A549 (cell line): ENCODE measurements around the gene PRRT4. TPM values are rescaled to one million over a fixed set of nuclear protein-coding genes. Genes with fewer than 3 reads are reported as not detected.

Source experiments
- ATAC-seq, 2 experiments: fragments of 200-7000 bp in 1 of 2; fragments of >200 bp in 1 of 2; cut with Nextera tagmentation in 1 of 2; cut with Tn5 transposase in 1 of 2; 3 replicates each; pipeline versions ENCODE4 v1.8.0 to v1.9.1; 2018 to 2020; ENCODE audit warnings: mild to moderate bottlenecking in 1 of 2, moderate library complexity in 1 of 2
- CTCF ChIA-PET: fragments of 300-600 bp; sonication (Branson Sonifier 250); formaldehyde crosslinking; extraction: SDS; loops from one replicate; lab custom pipeline; 2021; ENCODE audit warnings: antibody characterized with exemption, inconsistent platforms; lab: Yijun Ruan, JAX
- POLR2A ChIA-PET: fragments of 350-600 bp; formaldehyde crosslinking; extraction: SDS; loops from one replicate; lab custom pipeline; 2021; ENCODE audit warnings: antibody characterized with exemption, inconsistent platforms; lab: Yijun Ruan, JAX
- DNase-seq, 2 experiments: peaks; one replicate each; pipeline versions ENCODE4 v3.0.0 to v3.0.0-alpha.2; 2011 to 2016; ENCODE audit warnings: low read depth in 1 of 2, low spot score in 1 of 2
- FAIRE-seq: peaks from 2 replicates; lab custom pipeline; 2011; peaks lifted over from hg19 to GRCh38; lab: Jason Lieb, UNC
- H3K27ac ChIP-seq, 2 experiments: fragments of >200 bp; sonication (Bioruptor Twin); formaldehyde crosslinking; 3 replicates each; pipeline ENCODE4 v1.5.1; 2016 to 2017
- H3K4me1 ChIP-seq: fragments of >200 bp; sonication (Bioruptor Twin); formaldehyde crosslinking; 3 replicates; pipeline ENCODE4 v1.6.1; 2016
- H3K4me2 ChIP-seq: fragments of >200 bp; sonication (Bioruptor Twin); formaldehyde crosslinking; 3 replicates; pipeline ENCODE4 v1.6.1; 2016
- H3K4me3 ChIP-seq: fragments of >200 bp; sonication (Bioruptor Twin); formaldehyde crosslinking; 3 replicates; pipeline ENCODE4 v1.5.1; 2016
- H3K9me3 ChIP-seq: fragments of >200 bp; sonication (Bioruptor Twin); formaldehyde crosslinking; 3 replicates; pipeline ENCODE4 v1.6.1; 2016
- CBX2 ChIP-seq: fragments of 200-600 bp; sonication (generic); IDR thresholded peaks from 2 replicates; pipeline ENCODE4 v1.6.1; 2016; ENCODE audit warnings: low read depth, mild to moderate bottlenecking, borderline replicate concordance
- CBX8 ChIP-seq: fragments of 200-600 bp; sonication (generic); IDR thresholded peaks from 2 replicates; pipeline ENCODE4 v1.6.1; 2016
- CEBPB ChIP-seq, 2 experiments: fragments of >200 bp in 1 of 2; sonication (Bioruptor Twin) in 1 of 2; formaldehyde crosslinking in 1 of 2; IDR thresholded peaks; 2 replicates each; pipeline ENCODE4 v1.6.1; 2012 to 2016
- CHD4 ChIP-seq: fragments of 200-600 bp; sonication (generic); IDR thresholded peaks from 2 replicates; pipeline ENCODE4 v1.6.1; 2016; ENCODE audit warnings: antibody characterized with exemption, mild to moderate bottlenecking, borderline replicate concordance
- EHF ChIP-seq: fragments of 250-450 bp; sonication (Bioruptor Pico); IDR thresholded peaks from 2 replicates; pipeline ENCODE4 v1.5.0; 2020; ENCODE audit warnings: mild to moderate bottlenecking
- FOSL2 ChIP-seq, 2 experiments: fragments of 450-650 bp in 1 of 2; fragments of >200 bp in 1 of 2; sonication (Bioruptor Twin) in 1 of 2; formaldehyde crosslinking; IDR thresholded peaks; 2 replicates each; pipeline versions ENCODE4 v1.5.0 to v1.6.1; 2016 to 2020; ENCODE audit warnings: mild to moderate bottlenecking in 1 of 2, moderate library complexity in 1 of 2
- FOXS1 ChIP-seq: fragments of 250-450 bp; sonication (Bioruptor Pico); IDR thresholded peaks from 2 replicates; pipeline ENCODE4 v1.5.0; 2020; ENCODE audit warnings: mild to moderate bottlenecking, moderate library complexity
- HDAC2 ChIP-seq: fragments of 200-600 bp; sonication (generic); IDR thresholded peaks from 2 replicates; pipeline ENCODE4 v1.6.1; 2016
- HEYL ChIP-seq: fragments of 250-450 bp; sonication (Bioruptor Pico); IDR thresholded peaks from 2 replicates; pipeline ENCODE4 v1.8.0; 2021; ENCODE audit warnings: mild to moderate bottlenecking, moderate library complexity
- HOXA7 ChIP-seq: fragments of 250-450 bp; sonication (Bioruptor Pico); IDR thresholded peaks from 2 replicates; pipeline ENCODE4 v1.5.0; 2020; ENCODE audit warnings: mild to moderate bottlenecking, moderate library complexity
- HOXB13 ChIP-seq: fragments of 250-450 bp; sonication (Bioruptor Pico); IDR thresholded peaks from 2 replicates; pipeline ENCODE4 v1.5.0; 2020; ENCODE audit warnings: low read depth, mild to moderate bottlenecking, moderate library complexity
- JUNB ChIP-seq: fragments of >200 bp; sonication (Bioruptor Twin); formaldehyde crosslinking; IDR thresholded peaks from 2 replicates; pipeline ENCODE4 v1.6.1; 2016
- KDM1A ChIP-seq: fragments of 200-600 bp; sonication (generic); IDR thresholded peaks from 2 replicates; pipeline ENCODE4 v1.6.1; 2016; ENCODE audit warnings: low read depth, mild to moderate bottlenecking
- MAFK ChIP-seq: fragments of 450-650 bp; IDR thresholded peaks from 2 replicates; pipeline ENCODE4 v1.6.1; 2014; ENCODE audit not compliant: partially characterized antibody
- MYC ChIP-seq: IDR thresholded peaks from 2 replicates; pipeline ENCODE4 v1.6.1; 2012; ENCODE audit warnings: mild to moderate bottlenecking, inconsistent platforms, low read length, improper control_type of control experiment, borderline replicate concordance
- NPAS2 ChIP-seq: fragments of 250-450 bp; sonication (Bioruptor Pico); IDR thresholded peaks from 2 replicates; pipeline ENCODE4 v1.8.0; 2022; ENCODE audit warnings: mild to moderate bottlenecking, moderate library complexity, borderline replicate concordance
- PHF8 ChIP-seq: fragments of 200-600 bp; sonication (generic); IDR thresholded peaks from 2 replicates; pipeline ENCODE4 v1.6.1; 2016; ENCODE audit warnings: low read depth, mild to moderate bottlenecking, antibody characterized with exemption, moderate library complexity, borderline replicate concordance
- SMC3 ChIP-seq: fragments of >200 bp; sonication (Bioruptor Twin); formaldehyde crosslinking; IDR thresholded peaks from 3 replicates; pipeline ENCODE4 v1.6.1; 2018; ENCODE audit warnings: inconsistent platforms
- ZSCAN20 ChIP-seq: fragments of 250-450 bp; sonication (Bioruptor Pico); IDR thresholded peaks from 2 replicates; pipeline ENCODE4 v1.8.0; 2022; ENCODE audit warnings: mild to moderate bottlenecking, moderate library complexity
- WGBS: methylation state at CpG from one replicate; pipeline ENCODE4 v1.1.6; 2017; ENCODE audit errors: missing lambda C conversion rate; 5-methylcytosine and 5-hydroxymethylcytosine counted together
- polyA plus RNA-seq, 4 experiments: library from polyadenylated mRNA; depleted of rRNA in 3 of 4; stranded (reverse); fragments of >200 nt; fragmentation: RNase III in 1 of 4; extraction: RNeasy Plus Mini Kit Qiagen cat#74134 plus additional on column Dnase treatment in 1 of 4; gene quantifications; 2 replicates in 3 of 4; 3 replicates in 1 of 4; pipeline ENCODE4 v1.2.3, GENCODE V29; 2011 to 2017
- TF ChIP-seq, protein P1 (sequence below): fragments of 250-450 bp; sonication (Bioruptor Pico); IDR thresholded peaks from 2 replicates; pipeline ENCODE4 v1.5.0; 2020; ENCODE audit warnings: low read depth, mild to moderate bottlenecking, moderate library complexity
- TF ChIP-seq, protein P2 (sequence below): IDR thresholded peaks from 2 replicates; pipeline ENCODE4 v1.6.1; 2012
- TF ChIP-seq, protein P3 (sequence below): fragments of 200-600 bp; sonication (generic); IDR thresholded peaks from 2 replicates; pipeline ENCODE4 v1.6.1; 2016; ENCODE audit warnings: antibody characterized with exemption, mild to moderate bottlenecking, moderate library complexity
- TF ChIP-seq, protein P4 (sequence below): fragments of 250-450 bp; sonication (Bioruptor Pico); IDR thresholded peaks from 2 replicates; pipeline ENCODE4 v1.5.0; 2021; ENCODE audit warnings: mild to moderate bottlenecking, moderate library complexity, borderline replicate concordance
- TF ChIP-seq, protein P5 (sequence below): IDR thresholded peaks from 2 replicates; pipeline ENCODE4 v1.6.1; 2012

The PRRT4 gene
- polyA plus RNA-seq, 2 of the 4 experiments (the other 2 are of a cell fraction) = 0.15 to 0.18 TPM

DNA sequence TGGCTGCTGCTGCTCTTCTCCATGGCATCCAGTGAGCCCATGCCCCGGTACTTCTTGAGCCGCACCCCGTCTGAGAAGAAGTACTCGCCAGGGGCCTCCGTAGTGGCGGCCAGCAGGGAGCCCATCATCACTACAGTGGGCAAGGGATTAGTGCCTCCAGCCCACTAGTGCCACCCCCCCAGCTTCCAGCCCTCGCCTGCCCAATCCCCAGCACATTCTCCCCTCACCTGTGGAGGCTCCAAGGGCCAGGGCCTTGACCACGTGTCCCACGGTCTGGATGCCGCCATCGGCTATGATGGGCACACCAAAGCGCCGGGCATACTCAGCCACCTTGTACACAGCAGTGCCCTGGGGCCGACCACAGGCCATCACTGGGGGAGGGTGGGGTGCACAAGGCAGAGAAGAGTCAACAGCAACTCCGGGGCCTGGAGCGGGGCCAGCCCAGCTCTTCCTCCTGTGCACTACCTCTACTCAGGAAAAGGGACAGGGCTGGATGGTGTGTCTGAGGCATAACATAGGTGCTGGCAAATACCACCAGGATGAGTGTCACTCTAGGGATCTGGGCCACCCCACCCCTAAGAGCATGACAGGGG is 33.5 kb upstream of the PRRT4 start (continued):
- TF ChIP-seq, protein P1, sequence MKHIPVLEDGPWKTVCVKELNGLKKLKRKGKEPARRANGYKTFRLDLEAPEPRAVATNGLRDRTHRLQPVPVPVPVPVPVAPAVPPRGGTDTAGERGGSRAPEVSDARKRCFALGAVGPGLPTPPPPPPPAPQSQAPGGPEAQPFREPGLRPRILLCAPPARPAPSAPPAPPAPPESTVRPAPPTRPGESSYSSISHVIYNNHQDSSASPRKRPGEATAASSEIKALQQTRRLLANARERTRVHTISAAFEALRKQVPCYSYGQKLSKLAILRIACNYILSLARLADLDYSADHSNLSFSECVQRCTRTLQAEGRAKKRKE = no peak
- TF ChIP-seq HEYL (CRISPR knock-in tag) (no peak), FOXS1 (CRISPR knock-in tag) (no peak)

DNA sequence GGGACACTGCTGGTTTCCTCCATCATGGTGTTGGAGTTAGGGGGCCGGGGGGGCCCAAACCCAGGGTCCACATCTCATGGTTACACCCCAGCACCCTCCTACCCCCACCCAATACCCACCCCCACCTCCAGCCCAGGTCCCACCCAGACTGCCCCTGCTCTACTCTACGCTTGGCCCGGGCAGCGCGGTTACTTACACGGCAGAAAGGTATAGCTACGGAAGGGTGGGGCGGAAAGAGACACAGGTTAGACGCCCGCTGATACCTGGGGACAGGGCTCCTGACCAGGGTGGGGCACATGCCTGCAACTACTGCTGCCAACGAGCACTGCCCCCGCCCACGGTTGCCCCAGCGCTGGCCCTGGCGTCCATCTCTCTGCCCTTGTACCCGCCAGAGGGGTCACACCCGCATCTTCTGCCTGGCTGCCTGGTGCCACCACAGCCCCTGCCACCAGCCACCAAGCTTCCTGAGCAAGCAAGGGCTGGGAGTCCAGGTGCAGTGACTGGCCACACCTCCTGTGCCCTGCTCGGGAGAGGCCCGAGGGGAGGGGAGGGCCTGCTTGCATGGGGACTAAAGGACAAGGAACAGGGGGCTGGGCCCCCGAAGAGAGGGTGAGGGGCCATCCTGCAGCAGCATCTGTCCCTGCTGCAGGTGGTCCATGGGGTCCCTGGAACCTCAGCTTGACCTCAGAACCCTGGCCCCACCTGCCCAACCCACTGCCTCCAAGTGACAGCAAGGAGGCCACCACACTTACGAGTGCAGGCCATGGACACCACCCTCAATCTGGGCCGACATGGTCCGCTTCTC is 32.2 kb upstream of the PRRT4 start:
- H3K4me3 ChIP-seq = no peak overlapping the region
- POLR2A ChIA-PET = no interaction called here
- no peak overlapping the region for H3K27ac ChIP-seq
- no peak overlapping the region for H3K4me2 ChIP-seq
- CTCF ChIA-PET = interaction anchor here (1.0 to 38.8 kb wide), 5 partner anchors 19 to 50 kb away, joined by 3 to 800 read pairs (median 287); partner anchors contain the start of gene RBM28
- H3K4me1 ChIP-seq = no peaks in the 10 kb centered on the region
- DNase-seq = no peak
- 95% methylated on average over 16 of the region's 23 CpGs for WGBS
- no peak for ATAC-seq
- TF ChIP-seq JUNB = no peak
- TF ChIP-seq, protein P2, sequence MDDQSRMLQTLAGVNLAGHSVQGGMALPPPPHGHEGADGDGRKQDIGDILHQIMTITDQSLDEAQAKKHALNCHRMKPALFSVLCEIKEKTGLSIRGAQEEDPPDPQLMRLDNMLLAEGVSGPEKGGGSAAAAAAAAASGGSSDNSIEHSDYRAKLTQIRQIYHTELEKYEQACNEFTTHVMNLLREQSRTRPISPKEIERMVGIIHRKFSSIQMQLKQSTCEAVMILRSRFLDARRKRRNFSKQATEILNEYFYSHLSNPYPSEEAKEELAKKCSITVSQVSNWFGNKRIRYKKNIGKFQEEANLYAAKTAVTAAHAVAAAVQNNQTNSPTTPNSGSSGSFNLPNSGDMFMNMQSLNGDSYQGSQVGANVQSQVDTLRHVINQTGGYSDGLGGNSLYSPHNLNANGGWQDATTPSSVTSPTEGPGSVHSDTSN = no peak
- TF ChIP-seq ZSCAN20 (CRISPR knock-in tag) = no peak
- TF ChIP-seq KDM1A = no peak
- TF ChIP-seq MYC = no peak
- TF ChIP-seq HOXA7 = no peak
- no peak for TF ChIP-seq CHD4
- no peak for TF ChIP-seq HEYL (CRISPR knock-in tag)
- no peak for TF ChIP-seq MAFK
- no peak for TF ChIP-seq EHF (CRISPR knock-in tag)
- no peak for TF ChIP-seq PHF8
- TF ChIP-seq HOXB13 (CRISPR knock-in tag) = no peak
- no peak for TF ChIP-seq FOSL2 (IDR thresholded peaks at IDR 0.05)
- no peak for TF ChIP-seq FOSL2 (CRISPR knock-in tag; IDR thresholded peaks at IDR 0.05)
- FAIRE-seq = no peak
- H3K9me3 ChIP-seq = no peaks in the 10 kb centered on the region

DNA sequence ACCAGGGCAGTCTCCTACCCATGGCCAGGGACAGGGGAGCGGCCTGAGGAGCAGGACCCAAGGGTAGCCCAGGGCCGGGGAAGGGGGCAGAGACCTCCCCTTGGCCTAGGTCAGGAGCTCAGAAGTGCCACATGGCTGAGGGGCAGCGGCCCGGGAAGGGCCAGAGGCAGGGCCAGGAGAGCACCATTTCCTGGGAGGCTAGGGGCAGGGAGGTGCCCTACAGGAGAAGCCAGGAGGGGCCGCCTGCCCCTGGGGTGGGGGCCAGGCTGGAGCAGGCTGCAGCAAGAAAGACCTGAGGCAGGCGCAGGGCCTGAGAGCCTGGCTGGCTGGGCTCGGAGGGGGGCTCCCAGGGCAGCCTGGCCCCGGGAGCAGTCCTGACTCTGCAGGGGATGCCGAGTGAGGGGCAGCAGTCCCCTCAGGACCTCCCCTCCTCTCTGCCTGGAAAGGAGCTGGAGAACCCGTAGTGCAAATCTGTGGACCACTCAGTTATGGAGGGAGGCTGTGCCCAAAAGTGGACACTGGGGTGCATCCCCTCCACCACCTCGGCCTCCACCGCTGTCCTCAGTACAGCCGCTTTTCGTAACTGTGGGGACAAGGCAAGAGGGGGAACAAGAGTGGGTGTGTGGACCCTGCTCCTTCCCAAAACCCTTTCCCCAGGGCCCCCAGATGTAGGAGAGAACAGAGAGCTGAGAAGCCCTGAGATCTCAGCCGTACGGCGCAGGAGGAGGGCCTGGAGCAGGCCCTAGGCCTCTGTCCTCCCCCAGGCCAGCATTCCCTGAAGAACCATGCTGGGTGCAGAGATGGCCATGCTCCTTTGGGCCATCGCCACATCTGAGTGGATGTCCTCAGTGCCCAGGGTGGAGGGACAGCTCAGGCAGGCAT is 31.2 kb upstream of the PRRT4 start:
- Histone ChIP-seq H3K4me2 (no peak overlapping the region), H3K9me3 (no peaks in the 10 kb centered on the region), H3K27ac (no peak overlapping the region), H3K4me3 (no peak overlapping the region), H3K4me1 (no peaks in the 10 kb centered on the region)
- no peak for ATAC-seq
- 91% methylated on average over 11 of the region's 18 CpGs for WGBS
- POLR2A ChIA-PET = no interaction called here
- CTCF ChIA-PET = interaction anchor here (1.2 to 38.8 kb wide), 5 partner anchors 18 to 67 kb away, joined by 3 to 800 read pairs (median 89); partner anchors contain the start of gene RBM28
- FAIRE-seq = no peak
- DNase-seq = no peak
- TF ChIP-seq, protein P3, sequence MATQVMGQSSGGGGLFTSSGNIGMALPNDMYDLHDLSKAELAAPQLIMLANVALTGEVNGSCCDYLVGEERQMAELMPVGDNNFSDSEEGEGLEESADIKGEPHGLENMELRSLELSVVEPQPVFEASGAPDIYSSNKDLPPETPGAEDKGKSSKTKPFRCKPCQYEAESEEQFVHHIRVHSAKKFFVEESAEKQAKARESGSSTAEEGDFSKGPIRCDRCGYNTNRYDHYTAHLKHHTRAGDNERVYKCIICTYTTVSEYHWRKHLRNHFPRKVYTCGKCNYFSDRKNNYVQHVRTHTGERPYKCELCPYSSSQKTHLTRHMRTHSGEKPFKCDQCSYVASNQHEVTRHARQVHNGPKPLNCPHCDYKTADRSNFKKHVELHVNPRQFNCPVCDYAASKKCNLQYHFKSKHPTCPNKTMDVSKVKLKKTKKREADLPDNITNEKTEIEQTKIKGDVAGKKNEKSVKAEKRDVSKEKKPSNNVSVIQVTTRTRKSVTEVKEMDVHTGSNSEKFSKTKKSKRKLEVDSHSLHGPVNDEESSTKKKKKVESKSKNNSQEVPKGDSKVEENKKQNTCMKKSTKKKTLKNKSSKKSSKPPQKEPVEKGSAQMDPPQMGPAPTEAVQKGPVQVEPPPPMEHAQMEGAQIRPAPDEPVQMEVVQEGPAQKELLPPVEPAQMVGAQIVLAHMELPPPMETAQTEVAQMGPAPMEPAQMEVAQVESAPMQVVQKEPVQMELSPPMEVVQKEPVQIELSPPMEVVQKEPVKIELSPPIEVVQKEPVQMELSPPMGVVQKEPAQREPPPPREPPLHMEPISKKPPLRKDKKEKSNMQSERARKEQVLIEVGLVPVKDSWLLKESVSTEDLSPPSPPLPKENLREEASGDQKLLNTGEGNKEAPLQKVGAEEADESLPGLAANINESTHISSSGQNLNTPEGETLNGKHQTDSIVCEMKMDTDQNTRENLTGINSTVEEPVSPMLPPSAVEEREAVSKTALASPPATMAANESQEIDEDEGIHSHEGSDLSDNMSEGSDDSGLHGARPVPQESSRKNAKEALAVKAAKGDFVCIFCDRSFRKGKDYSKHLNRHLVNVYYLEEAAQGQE = no peak
- TF ChIP-seq SMC3 = no peak
- TF ChIP-seq, protein P4, sequence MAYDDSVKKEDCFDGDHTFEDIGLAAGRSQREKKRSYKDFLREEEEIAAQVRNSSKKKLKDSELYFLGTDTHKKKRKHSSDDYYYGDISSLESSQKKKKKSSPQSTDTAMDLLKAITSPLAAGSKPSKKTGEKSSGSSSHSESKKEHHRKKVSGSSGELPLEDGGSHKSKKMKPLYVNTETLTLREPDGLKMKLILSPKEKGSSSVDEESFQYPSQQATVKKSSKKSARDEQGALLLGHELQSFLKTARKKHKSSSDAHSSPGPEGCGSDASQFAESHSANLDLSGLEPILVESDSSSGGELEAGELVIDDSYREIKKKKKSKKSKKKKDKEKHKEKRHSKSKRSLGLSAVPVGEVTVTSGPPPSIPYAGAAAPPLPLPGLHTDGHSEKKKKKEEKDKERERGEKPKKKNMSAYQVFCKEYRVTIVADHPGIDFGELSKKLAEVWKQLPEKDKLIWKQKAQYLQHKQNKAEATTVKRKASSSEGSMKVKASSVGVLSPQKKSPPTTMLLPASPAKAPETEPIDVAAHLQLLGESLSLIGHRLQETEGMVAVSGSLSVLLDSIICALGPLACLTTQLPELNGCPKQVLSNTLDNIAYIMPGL (CRISPR knock-in tag) = no peak
- no peak for TF ChIP-seq CBX2
- TF ChIP-seq HOXA7 = no peak
- no peak for TF ChIP-seq CHD4
- TF ChIP-seq HOXB13 (CRISPR knock-in tag) = no peak
- no peak for TF ChIP-seq HDAC2
- TF ChIP-seq, protein P5, sequence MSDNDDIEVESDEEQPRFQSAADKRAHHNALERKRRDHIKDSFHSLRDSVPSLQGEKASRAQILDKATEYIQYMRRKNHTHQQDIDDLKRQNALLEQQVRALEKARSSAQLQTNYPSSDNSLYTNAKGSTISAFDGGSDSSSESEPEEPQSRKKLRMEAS = no peak
- TF ChIP-seq CEBPB (IDR thresholded peaks at IDR 0.05) = no peak
- no peak for TF ChIP-seq CBX8
- no peak for TF ChIP-seq NPAS2 (CRISPR knock-in tag)
